ENCODE data around the gene FBP1.

The FBP1 gene

DNA sequence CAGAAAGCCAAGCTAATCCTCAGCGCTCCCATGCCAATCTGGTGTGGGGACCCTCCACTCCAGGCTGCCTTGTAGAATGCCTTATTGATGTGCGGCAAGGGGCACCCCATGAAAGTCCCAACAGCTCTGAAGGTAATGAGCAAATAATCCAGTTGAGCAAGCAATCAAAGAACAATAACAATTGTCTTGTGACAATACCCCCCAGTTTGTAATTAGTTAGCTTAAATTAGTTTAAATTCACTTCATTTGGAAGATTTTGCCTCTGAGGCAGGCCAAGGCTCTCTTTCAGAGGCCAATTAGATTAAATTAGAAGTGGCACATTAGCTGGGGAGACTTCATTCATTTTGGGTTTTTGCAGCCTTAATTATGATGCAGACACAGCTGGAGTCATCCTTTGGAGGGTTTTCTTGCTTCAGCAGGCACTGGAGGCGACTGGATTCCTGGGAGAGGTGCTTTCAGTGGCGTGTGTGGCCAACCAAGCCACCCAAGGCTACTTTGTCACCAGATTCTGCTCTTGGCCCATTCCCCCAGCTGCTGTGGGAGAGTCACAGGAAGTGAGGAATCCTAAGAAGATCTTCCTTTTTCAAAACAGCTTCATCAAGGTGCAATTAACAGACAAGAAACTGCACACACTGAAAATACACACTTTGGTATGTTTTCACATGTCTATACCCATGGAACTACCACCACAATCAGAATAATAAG lies 17.9 kb upstream of the FBP1 start:
- TF ChIP-seq EZH2phosphoT487 (IDR thresholded peaks at IDR 0.05; ENCODE audit: borderline replicate concordance), result no peak
- TF ChIP-seq, protein P1, sequence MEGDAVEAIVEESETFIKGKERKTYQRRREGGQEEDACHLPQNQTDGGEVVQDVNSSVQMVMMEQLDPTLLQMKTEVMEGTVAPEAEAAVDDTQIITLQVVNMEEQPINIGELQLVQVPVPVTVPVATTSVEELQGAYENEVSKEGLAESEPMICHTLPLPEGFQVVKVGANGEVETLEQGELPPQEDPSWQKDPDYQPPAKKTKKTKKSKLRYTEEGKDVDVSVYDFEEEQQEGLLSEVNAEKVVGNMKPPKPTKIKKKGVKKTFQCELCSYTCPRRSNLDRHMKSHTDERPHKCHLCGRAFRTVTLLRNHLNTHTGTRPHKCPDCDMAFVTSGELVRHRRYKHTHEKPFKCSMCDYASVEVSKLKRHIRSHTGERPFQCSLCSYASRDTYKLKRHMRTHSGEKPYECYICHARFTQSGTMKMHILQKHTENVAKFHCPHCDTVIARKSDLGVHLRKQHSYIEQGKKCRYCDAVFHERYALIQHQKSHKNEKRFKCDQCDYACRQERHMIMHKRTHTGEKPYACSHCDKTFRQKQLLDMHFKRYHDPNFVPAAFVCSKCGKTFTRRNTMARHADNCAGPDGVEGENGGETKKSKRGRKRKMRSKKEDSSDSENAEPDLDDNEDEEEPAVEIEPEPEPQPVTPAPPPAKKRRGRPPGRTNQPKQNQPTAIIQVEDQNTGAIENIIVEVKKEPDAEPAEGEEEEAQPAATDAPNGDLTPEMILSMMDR (conservative IDR thresholded peaks at IDR 0.05; ENCODE audit: low read length), result no peak
- Histone ChIP-seq H4K20me1 (ENCODE audit: insufficient read depth, low read length, poor library complexity, severe bottlenecking) (no peaks in the 10 kb centered on the region), H3K36me3 (ENCODE audit: insufficient read depth, low read length) (no peaks in the 10 kb centered on the region), H2AFZ (ENCODE audit: low read length) (peak overlapping the region; percentile 83), H3K9ac (ENCODE audit: low read depth, low read length, poor library complexity, severe bottlenecking) (peak overlapping the region; percentile 75), H3K9me3 (ENCODE audit: insufficient read depth, low read depth, low read length) (no peaks in the 10 kb centered on the region), H3K4me2 (ENCODE audit: low read depth, low read length, poor library complexity, severe bottlenecking) (no peak overlapping the region), H3K9me2 (replicated peaks; ENCODE audit: low read depth, low read length) (no peaks in the 10 kb centered on the region), H3F3A (ENCODE audit: low read depth) (no peaks in the 10 kb centered on the region), H3K27me3 (ENCODE audit: insufficient read depth, low read length, poor library complexity, severe bottlenecking) (no peaks in the 10 kb centered on the region), H3K4me1 (ENCODE audit: insufficient read depth, low read length, poor library complexity, severe bottlenecking) (peaks cover 21% of the 10 kb centered on the region), H3K79me2 (ENCODE audit: insufficient read depth, low read length) (no peaks in the 10 kb centered on the region), H3K4me3 (ENCODE audit: low read length, poor library complexity, severe bottlenecking) (no peak overlapping the region)

DNA sequence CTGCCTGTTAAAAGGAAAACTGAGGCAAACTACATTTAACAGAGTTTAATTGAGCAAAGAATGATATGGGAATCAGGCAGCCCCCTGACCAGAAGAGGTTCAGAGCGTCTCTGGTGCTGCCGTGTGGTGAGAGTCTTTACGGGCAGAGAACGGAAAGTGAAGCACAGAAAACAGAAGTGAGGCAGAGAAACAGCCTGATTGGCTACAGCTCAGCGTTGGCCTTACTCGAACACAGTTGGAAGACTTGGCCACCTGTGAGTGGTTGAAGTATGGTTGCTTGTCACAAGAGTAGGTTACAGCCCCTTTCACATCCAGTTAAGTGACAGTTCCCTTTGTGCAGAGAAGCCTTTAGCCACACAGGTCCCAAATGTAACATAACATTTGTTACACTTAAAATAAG lies 16.9 kb upstream of the FBP1 start:
- peak overlapping the region; percentile 80 for H3K4me2 ChIP-seq (ENCODE audit: low read depth, low read length, poor library complexity, severe bottlenecking)
- H3K9me2 ChIP-seq (replicated peaks; ENCODE audit: low read depth, low read length), result no peaks in the 10 kb centered on the region
- no peaks in the 10 kb centered on the region for H3K79me2 ChIP-seq (ENCODE audit: insufficient read depth, low read length)
- peak overlapping the region; percentile 75 for H3K9ac ChIP-seq (ENCODE audit: low read depth, low read length, poor library complexity, severe bottlenecking)
- H4K20me1 ChIP-seq (ENCODE audit: insufficient read depth, low read length, poor library complexity, severe bottlenecking), result no peaks in the 10 kb centered on the region
- no peaks in the 10 kb centered on the region for H3F3A ChIP-seq (ENCODE audit: low read depth)
- H3K36me3 ChIP-seq (ENCODE audit: insufficient read depth, low read length), result no peaks in the 10 kb centered on the region
- peak overlapping the region; percentile 73 for H3K4me3 ChIP-seq (ENCODE audit: low read length, poor library complexity, severe bottlenecking)
- H3K9me3 ChIP-seq (ENCODE audit: insufficient read depth, low read depth, low read length), result no peaks in the 10 kb centered on the region
- no peaks in the 10 kb centered on the region for H3K27me3 ChIP-seq (ENCODE audit: insufficient read depth, low read length, poor library complexity, severe bottlenecking)
- peaks cover 21% of the 10 kb centered on the region for H3K4me1 ChIP-seq (ENCODE audit: insufficient read depth, low read length, poor library complexity, severe bottlenecking)
- H2AFZ ChIP-seq (ENCODE audit: low read length), result peak overlapping the region; percentile 83
- no peak for TF ChIP-seq EZH2phosphoT487 (IDR thresholded peaks at IDR 0.05; ENCODE audit: borderline replicate concordance)
- TF ChIP-seq, protein P1 (conservative IDR thresholded peaks at IDR 0.05; ENCODE audit: low read length), result no peak

DNA sequence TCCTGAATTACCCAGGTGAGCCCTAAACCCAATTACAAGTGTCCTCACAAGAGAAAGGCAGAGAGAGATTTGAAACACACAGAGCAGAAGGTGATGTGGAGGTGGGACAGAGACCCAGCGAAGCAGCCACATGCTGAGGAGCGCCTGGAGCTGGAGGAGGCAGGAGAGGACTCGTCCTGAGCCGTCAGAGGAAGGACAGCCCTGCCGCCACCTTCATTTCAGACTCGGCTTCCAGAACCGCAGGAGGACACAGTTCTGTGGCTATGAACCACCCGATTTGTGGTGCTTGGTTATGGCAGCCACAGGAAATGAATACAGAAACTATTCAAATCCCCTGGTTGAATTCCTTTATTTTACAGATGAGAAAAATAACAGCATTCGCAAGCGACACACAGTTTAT lies 16.4 kb upstream of the FBP1 start:
- peak overlapping the region; percentile 80 for H3K4me2 ChIP-seq (ENCODE audit: low read depth, low read length, poor library complexity, severe bottlenecking)
- H2AFZ ChIP-seq (ENCODE audit: low read length), result peak overlapping the region; percentile 83
- H3K9ac ChIP-seq (ENCODE audit: low read depth, low read length, poor library complexity, severe bottlenecking), result peak overlapping the region; percentile 75
- H3K79me2 ChIP-seq (ENCODE audit: insufficient read depth, low read length), result no peaks in the 10 kb centered on the region
- H3K27me3 ChIP-seq (ENCODE audit: insufficient read depth, low read length, poor library complexity, severe bottlenecking), result no peaks in the 10 kb centered on the region
- TF ChIP-seq, protein P1 (conservative IDR thresholded peaks at IDR 0.05; ENCODE audit: low read length), result no peak
- TF ChIP-seq EZH2phosphoT487 (IDR thresholded peaks at IDR 0.05; ENCODE audit: borderline replicate concordance), result no peak
- H3K9me3 ChIP-seq (ENCODE audit: insufficient read depth, low read depth, low read length), result no peaks in the 10 kb centered on the region
- H3K4me3 ChIP-seq (ENCODE audit: low read length, poor library complexity, severe bottlenecking), result peak overlapping the region; percentile 73
- H4K20me1 ChIP-seq (ENCODE audit: insufficient read depth, low read length, poor library complexity, severe bottlenecking), result no peaks in the 10 kb centered on the region
- H3K36me3 ChIP-seq (ENCODE audit: insufficient read depth, low read length), result no peaks in the 10 kb centered on the region
- no peaks in the 10 kb centered on the region for H3K9me2 ChIP-seq (replicated peaks; ENCODE audit: low read depth, low read length)
- H3F3A ChIP-seq (ENCODE audit: low read depth), result no peaks in the 10 kb centered on the region
- peaks cover 21% of the 10 kb centered on the region for H3K4me1 ChIP-seq (ENCODE audit: insufficient read depth, low read length, poor library complexity, severe bottlenecking)

Measured in Loucy (cell line).